ENCODE data around the gene SPTBN5. TPM values are rescaled to one million over a fixed set of nuclear protein-coding genes. Genes with fewer than 3 reads are reported as not detected.
A peak's percentile ranks its signal among the peaks of the same experiment; 100 is the strongest.

The SPTBN5 gene
- total RNA-seq, 1 experiment from 2014 or later, result 2.5 TPM

GRCh38 chr15:41940441-41940857 is 46.6 kb upstream of the SPTBN5 start:
- H3K27me3 ChIP-seq (replicated peaks; ENCODE audit: control insufficient read depth, insufficient read depth, low read length), result no peaks in the 10 kb centered on the region
- peaks cover 66% of the 10 kb centered on the region for H3K36me3 Mint-ChIP-seq (ENCODE audit: insufficient read depth, unreplicated experiment)
- CTCF ChIA-PET, result no interaction called here
- peaks cover 5% of the 10 kb centered on the region for H3K36me3 ChIP-seq (ENCODE audit: control insufficient read depth, insufficient read depth, low read length)
- H3K4me1 ChIP-seq, result peaks cover 22% of the 10 kb centered on the region
- peaks cover 35% of the 10 kb centered on the region for H3K4me1 Mint-ChIP-seq (ENCODE audit: low read depth, unreplicated experiment)
- H3K4me3 ChIP-seq (ENCODE audit: low read depth, low read length), result no peak overlapping the region
- H3K9me3 ChIP-seq, result no peaks in the 10 kb centered on the region
- no TSS peak for BruUV-seq (replicated peaks)
- peak overlapping the region; percentile 49 for H3K27ac Mint-ChIP-seq (ENCODE audit: unreplicated experiment)
- no peaks in the 10 kb centered on the region for H3K27me3 Mint-ChIP-seq (ENCODE audit: insufficient read depth, unreplicated experiment)
- POLR2A ChIA-PET, result no interaction called here
- H3K4me3 Mint-ChIP-seq (ENCODE audit: unreplicated experiment), result no peak overlapping the region
- no peak for DNase-seq
- intact Hi-C loops (cut with micrococcal nuclease; ENCODE audit: unreplicated experiment), result no loop called here
- H3K9me3 Mint-ChIP-seq (ENCODE audit: unreplicated experiment), result no peaks in the 10 kb centered on the region
- TF ChIP-seq CTCF (IDR thresholded peaks at IDR 0.05; ENCODE audit: insufficient read depth in 1 of 2, low read depth in 1 of 2, low read length in 1 of 2, severe bottlenecking in 1 of 2, unreplicated experiment in 1 of 2), result no peak

GRCh38 chr15:41939986-41940385 is 46.1 kb upstream of the SPTBN5 start:
- BruUV-seq (replicated peaks), result no TSS peak
- intact Hi-C loops (cut with micrococcal nuclease; ENCODE audit: unreplicated experiment), result no loop called here
- DNase-seq, result no peak
- Mint-ChIP-seq H3K9me3 (ENCODE audit: unreplicated experiment) (no peaks in the 10 kb centered on the region), H3K4me1 (ENCODE audit: low read depth, unreplicated experiment) (peaks cover 33% of the 10 kb centered on the region), H3K27ac (ENCODE audit: unreplicated experiment) (no peak overlapping the region), H3K27me3 (ENCODE audit: insufficient read depth, unreplicated experiment) (no peaks in the 10 kb centered on the region), H3K4me3 (ENCODE audit: unreplicated experiment) (no peak overlapping the region), H3K36me3 (ENCODE audit: insufficient read depth, unreplicated experiment) (peaks cover 69% of the 10 kb centered on the region)
- H3K4me1 ChIP-seq, result peaks cover 17% of the 10 kb centered on the region
- no peaks in the 10 kb centered on the region for H3K9me3 ChIP-seq
- H3K4me3 ChIP-seq (ENCODE audit: low read depth, low read length), result no peak overlapping the region
- CTCF ChIA-PET, result no interaction called here
- H3K36me3 ChIP-seq (ENCODE audit: control insufficient read depth, insufficient read depth, low read length), result peaks cover 5% of the 10 kb centered on the region
- TF ChIP-seq CTCF (IDR thresholded peaks at IDR 0.05; ENCODE audit: insufficient read depth in 1 of 2, low read depth in 1 of 2, low read length in 1 of 2, severe bottlenecking in 1 of 2, unreplicated experiment in 1 of 2), result no peak
- POLR2A ChIA-PET, result no interaction called here
- H3K27me3 ChIP-seq (replicated peaks; ENCODE audit: control insufficient read depth, insufficient read depth, low read length), result no peaks in the 10 kb centered on the region

GRCh38 chr15:41937568-41937923 is 43.7 kb upstream of the SPTBN5 start:
- Histone ChIP-seq H3K4me3 (ENCODE audit: low read depth, low read length) (no peak overlapping the region), H3K4me1 (0 out of 2 replicates have a peak, but pooled peaks cover 7% of the 10 kb centered on the region), H3K9me3 (no peaks in the 10 kb centered on the region), H3K27me3 (replicated peaks; ENCODE audit: control insufficient read depth, insufficient read depth, low read length) (no peaks in the 10 kb centered on the region), H3K36me3 (ENCODE audit: control insufficient read depth, insufficient read depth, low read length) (peaks cover 2% of the 10 kb centered on the region)
- ChIA-PET CTCF (interaction anchor here (1.0 kb wide), 1 partner anchor 10 kb away, joined by 3 read pairs; no protein-coding TSS in a partner anchor), POLR2A (no interaction called here)
- no peak overlapping the region for H3K4me3 Mint-ChIP-seq (ENCODE audit: unreplicated experiment)
- TF ChIP-seq CTCF (IDR thresholded peaks at IDR 0.05; ENCODE audit: insufficient read depth in 1 of 2, low read depth in 1 of 2, low read length in 1 of 2, severe bottlenecking in 1 of 2, unreplicated experiment in 1 of 2), result no peak
- H3K4me1 Mint-ChIP-seq (ENCODE audit: low read depth, unreplicated experiment), result peaks cover 40% of the 10 kb centered on the region
- H3K27me3 Mint-ChIP-seq (ENCODE audit: insufficient read depth, unreplicated experiment), result no peaks in the 10 kb centered on the region
- H3K9me3 Mint-ChIP-seq (ENCODE audit: unreplicated experiment), result no peaks in the 10 kb centered on the region
- intact Hi-C loops (cut with micrococcal nuclease; ENCODE audit: unreplicated experiment), result no loop called here
- no peak overlapping the region for H3K27ac Mint-ChIP-seq (ENCODE audit: unreplicated experiment)
- DNase-seq, result no peak
- peaks cover 71% of the 10 kb centered on the region for H3K36me3 Mint-ChIP-seq (ENCODE audit: insufficient read depth, unreplicated experiment)
- no TSS peak for BruUV-seq (replicated peaks)

Data from Caco-2 (cell line).